ENCODE measurements around the gene MB21D2.
A peak's percentile ranks its signal among the peaks of the same experiment; 100 is the strongest.

MB21D2 gene

DNA sequence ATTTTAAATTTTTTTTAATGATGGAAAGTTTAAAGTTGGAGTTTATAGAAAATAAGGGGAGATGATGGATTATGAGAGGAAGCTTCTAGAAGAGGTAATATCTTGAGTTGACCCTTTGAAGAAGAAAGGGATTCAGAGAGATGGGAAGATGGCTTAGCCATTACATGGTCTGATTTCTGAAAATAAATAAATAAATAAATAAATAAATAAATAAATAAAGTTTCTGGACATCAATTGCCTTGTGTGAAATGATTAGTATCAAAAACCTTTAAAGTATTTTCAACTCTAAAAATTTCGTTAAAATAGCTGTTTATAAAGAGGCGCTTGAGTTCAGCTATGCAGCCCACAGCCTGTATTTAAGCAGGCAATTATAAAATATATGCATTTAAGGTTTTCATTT lies 93.3 kb downstream of the MB21D2 start:
- Histone ChIP-seq H3K4me3 (ENCODE audit: low read depth, low read length) (no peak overlapping the region), H3K36me3 (ENCODE audit: control insufficient read depth in 2 of 2, insufficient read depth in 1 of 2, low read length in 2 of 2) (no peaks in the 10 kb centered on the region), H3K27ac (ENCODE audit: extremely low read depth, low read depth, low read length) (no peak overlapping the region), H3K9me3 (ENCODE audit: control insufficient read depth, insufficient read depth, low read depth, low read length) (no peaks in the 10 kb centered on the region), H3K4me1 (ENCODE audit: control insufficient read depth, insufficient read depth, low read length) (peaks cover 7% of the 10 kb centered on the region; the same call in 1 of the 2 replicates)
- ChIA-PET POLR2A (no interaction called here), CTCF (interaction anchor here (1.4 kb wide), 1 partner anchor 217 kb away, joined by 5 read pairs; no protein-coding TSS in a partner anchor)
- TF ChIP-seq, protein P1, sequence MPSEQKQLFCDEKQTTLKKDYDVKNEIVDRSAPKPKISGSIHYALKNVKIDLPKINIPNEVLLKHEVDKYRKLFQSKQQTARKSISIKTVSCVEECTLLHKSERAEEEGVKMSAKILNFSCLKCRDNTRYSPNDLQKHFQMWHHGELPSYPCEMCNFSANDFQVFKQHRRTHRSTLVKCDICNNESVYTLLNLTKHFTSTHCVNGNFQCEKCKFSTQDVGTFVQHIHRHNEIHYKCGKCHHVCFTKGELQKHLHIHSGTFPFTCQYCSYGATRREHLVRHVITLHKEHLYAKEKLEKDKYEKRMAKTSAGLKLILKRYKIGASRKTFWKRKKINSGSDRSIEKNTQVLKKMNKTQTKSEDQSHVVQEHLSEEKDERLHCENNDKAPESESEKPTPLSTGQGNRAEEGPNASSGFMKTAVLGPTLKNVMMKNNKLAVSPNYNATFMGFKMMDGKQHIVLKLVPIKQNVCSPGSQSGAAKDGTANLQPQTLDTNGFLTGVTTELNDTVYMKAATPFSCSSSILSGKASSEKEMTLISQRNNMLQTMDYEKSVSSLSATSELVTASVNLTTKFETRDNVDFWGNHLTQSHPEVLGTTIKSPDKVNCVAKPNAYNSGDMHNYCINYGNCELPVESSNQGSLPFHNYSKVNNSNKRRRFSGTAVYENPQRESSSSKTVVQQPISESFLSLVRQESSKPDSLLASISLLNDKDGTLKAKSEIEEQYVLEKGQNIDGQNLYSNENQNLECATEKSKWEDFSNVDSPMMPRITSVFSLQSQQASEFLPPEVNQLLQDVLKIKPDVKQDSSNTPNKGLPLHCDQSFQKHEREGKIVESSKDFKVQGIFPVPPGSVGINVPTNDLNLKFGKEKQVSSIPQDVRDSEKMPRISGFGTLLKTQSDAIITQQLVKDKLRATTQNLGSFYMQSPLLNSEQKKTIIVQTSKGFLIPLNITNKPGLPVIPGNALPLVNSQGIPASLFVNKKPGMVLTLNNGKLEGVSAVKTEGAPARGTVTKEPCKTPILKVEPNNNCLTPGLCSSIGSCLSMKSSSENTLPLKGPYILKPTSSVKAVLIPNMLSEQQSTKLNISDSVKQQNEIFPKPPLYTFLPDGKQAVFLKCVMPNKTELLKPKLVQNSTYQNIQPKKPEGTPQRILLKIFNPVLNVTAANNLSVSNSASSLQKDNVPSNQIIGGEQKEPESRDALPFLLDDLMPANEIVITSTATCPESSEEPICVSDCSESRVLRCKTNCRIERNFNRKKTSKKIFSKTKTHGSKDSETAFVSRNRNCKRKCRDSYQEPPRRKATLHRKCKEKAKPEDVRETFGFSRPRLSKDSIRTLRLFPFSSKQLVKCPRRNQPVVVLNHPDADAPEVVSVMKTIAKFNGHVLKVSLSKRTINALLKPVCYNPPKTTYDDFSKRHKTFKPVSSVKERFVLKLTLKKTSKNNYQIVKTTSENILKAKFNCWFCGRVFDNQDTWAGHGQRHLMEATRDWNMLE (tag by site-specific recombination; conservative IDR thresholded peaks at IDR 0.05; ENCODE audit: low read depth) = peak; percentile 66
- TF ChIP-seq ZNF292 (tag by site-specific recombination; IDR thresholded peaks at IDR 0.05; ENCODE audit: borderline replicate concordance, low read depth) = no peak
- TF ChIP-seq, protein P2, sequence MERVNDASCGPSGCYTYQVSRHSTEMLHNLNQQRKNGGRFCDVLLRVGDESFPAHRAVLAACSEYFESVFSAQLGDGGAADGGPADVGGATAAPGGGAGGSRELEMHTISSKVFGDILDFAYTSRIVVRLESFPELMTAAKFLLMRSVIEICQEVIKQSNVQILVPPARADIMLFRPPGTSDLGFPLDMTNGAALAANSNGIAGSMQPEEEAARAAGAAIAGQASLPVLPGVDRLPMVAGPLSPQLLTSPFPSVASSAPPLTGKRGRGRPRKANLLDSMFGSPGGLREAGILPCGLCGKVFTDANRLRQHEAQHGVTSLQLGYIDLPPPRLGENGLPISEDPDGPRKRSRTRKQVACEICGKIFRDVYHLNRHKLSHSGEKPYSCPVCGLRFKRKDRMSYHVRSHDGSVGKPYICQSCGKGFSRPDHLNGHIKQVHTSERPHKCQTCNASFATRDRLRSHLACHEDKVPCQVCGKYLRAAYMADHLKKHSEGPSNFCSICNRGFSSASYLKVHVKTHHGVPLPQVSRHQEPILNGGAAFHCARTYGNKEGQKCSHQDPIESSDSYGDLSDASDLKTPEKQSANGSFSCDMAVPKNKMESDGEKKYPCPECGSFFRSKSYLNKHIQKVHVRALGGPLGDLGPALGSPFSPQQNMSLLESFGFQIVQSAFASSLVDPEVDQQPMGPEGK (tag by site-specific recombination; IDR thresholded peaks at IDR 0.05) = no peak
- peak; percentile 42; the same call in 1 of the 2 replicates for TF ChIP-seq ZNF433 (tag by site-specific recombination; IDR thresholded peaks at IDR 0.05; ENCODE audit: low read depth)
- TF ChIP-seq, protein P3, sequence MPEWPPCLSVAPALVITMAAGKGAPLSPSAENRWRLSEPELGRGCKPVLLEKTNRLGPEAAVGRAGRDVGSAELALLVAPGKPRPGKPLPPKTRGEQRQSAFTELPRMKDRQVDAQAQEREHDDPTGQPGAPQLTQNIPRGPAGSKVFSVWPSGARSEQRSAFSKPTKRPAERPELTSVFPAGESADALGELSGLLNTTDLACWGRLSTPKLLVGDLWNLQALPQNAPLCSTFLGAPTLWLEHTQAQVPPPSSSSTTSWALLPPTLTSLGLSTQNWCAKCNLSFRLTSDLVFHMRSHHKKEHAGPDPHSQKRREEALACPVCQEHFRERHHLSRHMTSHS (tag by site-specific recombination; IDR thresholded peaks at IDR 0.05) = no peak
- TF ChIP-seq, protein P4, sequence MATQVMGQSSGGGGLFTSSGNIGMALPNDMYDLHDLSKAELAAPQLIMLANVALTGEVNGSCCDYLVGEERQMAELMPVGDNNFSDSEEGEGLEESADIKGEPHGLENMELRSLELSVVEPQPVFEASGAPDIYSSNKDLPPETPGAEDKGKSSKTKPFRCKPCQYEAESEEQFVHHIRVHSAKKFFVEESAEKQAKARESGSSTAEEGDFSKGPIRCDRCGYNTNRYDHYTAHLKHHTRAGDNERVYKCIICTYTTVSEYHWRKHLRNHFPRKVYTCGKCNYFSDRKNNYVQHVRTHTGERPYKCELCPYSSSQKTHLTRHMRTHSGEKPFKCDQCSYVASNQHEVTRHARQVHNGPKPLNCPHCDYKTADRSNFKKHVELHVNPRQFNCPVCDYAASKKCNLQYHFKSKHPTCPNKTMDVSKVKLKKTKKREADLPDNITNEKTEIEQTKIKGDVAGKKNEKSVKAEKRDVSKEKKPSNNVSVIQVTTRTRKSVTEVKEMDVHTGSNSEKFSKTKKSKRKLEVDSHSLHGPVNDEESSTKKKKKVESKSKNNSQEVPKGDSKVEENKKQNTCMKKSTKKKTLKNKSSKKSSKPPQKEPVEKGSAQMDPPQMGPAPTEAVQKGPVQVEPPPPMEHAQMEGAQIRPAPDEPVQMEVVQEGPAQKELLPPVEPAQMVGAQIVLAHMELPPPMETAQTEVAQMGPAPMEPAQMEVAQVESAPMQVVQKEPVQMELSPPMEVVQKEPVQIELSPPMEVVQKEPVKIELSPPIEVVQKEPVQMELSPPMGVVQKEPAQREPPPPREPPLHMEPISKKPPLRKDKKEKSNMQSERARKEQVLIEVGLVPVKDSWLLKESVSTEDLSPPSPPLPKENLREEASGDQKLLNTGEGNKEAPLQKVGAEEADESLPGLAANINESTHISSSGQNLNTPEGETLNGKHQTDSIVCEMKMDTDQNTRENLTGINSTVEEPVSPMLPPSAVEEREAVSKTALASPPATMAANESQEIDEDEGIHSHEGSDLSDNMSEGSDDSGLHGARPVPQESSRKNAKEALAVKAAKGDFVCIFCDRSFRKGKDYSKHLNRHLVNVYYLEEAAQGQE (tag by site-specific recombination; IDR thresholded peaks at IDR 0.05) = peak; percentile 43; the same call in 1 of the 2 replicates
- TF ChIP-seq, protein P5, sequence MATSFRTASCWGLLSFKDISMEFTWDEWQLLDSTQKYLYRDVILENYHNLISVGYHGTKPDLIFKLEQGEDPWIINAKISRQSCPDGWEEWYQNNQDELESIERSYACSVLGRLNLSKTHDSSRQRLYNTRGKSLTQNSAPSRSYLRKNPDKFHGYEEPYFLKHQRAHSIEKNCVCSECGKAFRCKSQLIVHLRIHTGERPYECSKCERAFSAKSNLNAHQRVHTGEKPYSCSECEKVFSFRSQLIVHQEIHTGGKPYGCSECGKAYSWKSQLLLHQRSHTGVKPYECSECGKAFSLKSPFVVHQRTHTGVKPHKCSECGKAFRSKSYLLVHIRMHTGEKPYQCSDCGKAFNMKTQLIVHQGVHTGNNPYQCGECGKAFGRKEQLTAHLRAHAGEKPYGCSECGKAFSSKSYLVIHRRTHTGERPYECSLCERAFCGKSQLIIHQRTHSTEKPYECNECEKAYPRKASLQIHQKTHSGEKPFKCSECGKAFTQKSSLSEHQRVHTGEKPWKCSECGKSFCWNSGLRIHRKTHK (tag by site-specific recombination; IDR thresholded peaks at IDR 0.05) = no peak
- peak; percentile 51 for TF ChIP-seq ZNF510 (tag by site-specific recombination; IDR thresholded peaks at IDR 0.05; ENCODE audit: insufficient replicate concordance)
- TF ChIP-seq, protein P6, sequence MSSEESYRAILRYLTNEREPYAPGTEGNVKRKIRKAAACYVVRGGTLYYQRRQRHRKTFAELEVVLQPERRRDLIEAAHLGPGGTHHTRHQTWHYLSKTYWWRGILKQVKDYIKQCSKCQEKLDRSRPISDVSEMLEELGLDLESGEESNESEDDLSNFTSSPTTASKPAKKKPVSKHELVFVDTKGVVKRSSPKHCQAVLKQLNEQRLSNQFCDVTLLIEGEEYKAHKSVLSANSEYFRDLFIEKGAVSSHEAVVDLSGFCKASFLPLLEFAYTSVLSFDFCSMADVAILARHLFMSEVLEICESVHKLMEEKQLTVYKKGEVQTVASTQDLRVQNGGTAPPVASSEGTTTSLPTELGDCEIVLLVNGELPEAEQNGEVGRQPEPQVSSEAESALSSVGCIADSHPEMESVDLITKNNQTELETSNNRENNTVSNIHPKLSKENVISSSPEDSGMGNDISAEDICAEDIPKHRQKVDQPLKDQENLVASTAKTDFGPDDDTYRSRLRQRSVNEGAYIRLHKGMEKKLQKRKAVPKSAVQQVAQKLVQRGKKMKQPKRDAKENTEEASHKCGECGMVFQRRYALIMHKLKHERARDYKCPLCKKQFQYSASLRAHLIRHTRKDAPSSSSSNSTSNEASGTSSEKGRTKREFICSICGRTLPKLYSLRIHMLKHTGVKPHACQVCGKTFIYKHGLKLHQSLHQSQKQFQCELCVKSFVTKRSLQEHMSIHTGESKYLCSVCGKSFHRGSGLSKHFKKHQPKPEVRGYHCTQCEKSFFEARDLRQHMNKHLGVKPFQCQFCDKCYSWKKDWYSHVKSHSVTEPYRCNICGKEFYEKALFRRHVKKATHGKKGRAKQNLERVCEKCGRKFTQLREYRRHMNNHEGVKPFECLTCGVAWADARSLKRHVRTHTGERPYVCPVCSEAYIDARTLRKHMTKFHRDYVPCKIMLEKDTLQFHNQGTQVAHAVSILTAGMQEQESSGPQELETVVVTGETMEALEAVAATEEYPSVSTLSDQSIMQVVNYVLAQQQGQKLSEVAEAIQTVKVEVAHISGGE (tag by site-specific recombination; conservative IDR thresholded peaks at IDR 0.05; ENCODE audit: low read depth) = peak; percentile 67
- peak; percentile 54 for TF ChIP-seq ZNF623 (tag by site-specific recombination; IDR thresholded peaks at IDR 0.05)
- TF ChIP-seq ZNF202 (tag by site-specific recombination; IDR thresholded peaks at IDR 0.05; ENCODE audit: borderline replicate concordance) = peak; percentile 77; the same call in 1 of the 2 replicates
- peak; percentile 66; the same call in 1 of the 2 replicates for TF ChIP-seq ZNF266 (tag by site-specific recombination; IDR thresholded peaks at IDR 0.05; ENCODE audit: low read depth)
- TF ChIP-seq ZBTB8A (tag by site-specific recombination; IDR thresholded peaks at IDR 0.05) = peak; percentile 63
- no peak for TF ChIP-seq ZNF514 (tag by site-specific recombination; IDR thresholded peaks at IDR 0.05)
- 0 out of 2 replicates have a peak, but pooled peaks have one; percentile 32 for TF ChIP-seq ZNF664 (tag by site-specific recombination; IDR thresholded peaks at IDR 0.05)
- TF ChIP-seq ZNF248 (tag by site-specific recombination; IDR thresholded peaks at IDR 0.05) = no peak
- peak; percentile 39; the same call in 1 of the 2 replicates for TF ChIP-seq ZFP37 (tag by site-specific recombination; IDR thresholded peaks at IDR 0.05)
- TF ChIP-seq ZSCAN16 (tag by site-specific recombination; IDR thresholded peaks at IDR 0.05) = no peak
- TF ChIP-seq FEZF1 (tag by site-specific recombination; IDR thresholded peaks at IDR 0.05) = no peak
- TF ChIP-seq ZNF394 (tag by site-specific recombination; IDR thresholded peaks at IDR 0.05; ENCODE audit: borderline replicate concordance) = peak; percentile 81; the same call in 1 of the 2 replicates

Data from HEK293 (cell line).